Activated T-cell treated with anti-CD3 and anti-CD28 coated beads, Interleukin-2, amount 50 U/mL, for 48 hours (primary cell): Measurements from ENCODE around the gene TTLL5.

Experiments used
- DNase-seq, 2 experiments: peaks; one replicate each; pipeline ENCODE4 v3.0.0-alpha.2; 2020

TTLL5 gene

GRCh38 chr14:75660630-75661498 is at the start of gene TTLL5, which contains the start of gene ERG28:
TSS of gene TTLL5 (plus strand) at chr14:75661246. CDS start at chr14:75663150, 1,904 bp downstream.
TSS of gene ERG28 (minus strand) at chr14:75660876. CDS start at chr14:75657502, 3,374 bp downstream.
- DNase-seq: peak; percentile 96 to 97

- DNase-seq: no peak
Observed at GRCh38 chr14:75612157-75612556, 48.9 kb upstream of the TTLL5 start.

- no peak for DNase-seq
Observed at GRCh38 chr14:75614179-75614578, 46.9 kb upstream of the TTLL5 start.

GRCh38 chr14:75615200-75615599 is 45.8 kb upstream of the TTLL5 start:
- no peak for DNase-seq

GRCh38 chr14:75619548-75619947 is 41.5 kb upstream of the TTLL5 start:
- DNase-seq: no peak

GRCh38 chr14:75625034-75625433 is 36.0 kb upstream of the TTLL5 start:
- no peak for DNase-seq

- DNase-seq: no peak
Observed at GRCh38 chr14:75626396-75626795, 34.6 kb upstream of the TTLL5 start.

GRCh38 chr14:75626863-75627262 is 34.2 kb upstream of the TTLL5 start:
- no peak for DNase-seq

- DNase-seq: no peak
Observed at GRCh38 chr14:75627406-75627805, 33.6 kb upstream of the TTLL5 start.

GRCh38 chr14:75628816-75629215 is 32.2 kb upstream of the TTLL5 start:
- DNase-seq: no peak

GRCh38 chr14:75630695-75631452 is 30.2 kb upstream of the TTLL5 start:
- no peak for DNase-seq

- DNase-seq: no peak
Observed at GRCh38 chr14:75631453-75631831, 29.6 kb upstream of the TTLL5 start.

GRCh38 chr14:75634848-75635247 is 26.2 kb upstream of the TTLL5 start:
- no peak for DNase-seq

GRCh38 chr14:75636100-75636692 is 24.9 kb upstream of the TTLL5 start:
- DNase-seq: no peak

- DNase-seq: no peak
Observed at GRCh38 chr14:75640876-75641275, 20.2 kb upstream of the TTLL5 start.

- no peak for DNase-seq
Observed at GRCh38 chr14:75643985-75644384, 17.1 kb upstream of the TTLL5 start.

GRCh38 chr14:75645056-75645455 is 16.0 kb upstream of the TTLL5 start:
- DNase-seq: no peak

GRCh38 chr14:75646762-75647161 is 14.3 kb upstream of the TTLL5 start:
- no peak for DNase-seq

GRCh38 chr14:75647640-75648039 is 13.4 kb upstream of the TTLL5 start:
- no peak for DNase-seq

GRCh38 chr14:75648066-75648838 is 12.8 kb upstream of the TTLL5 start:
- no peak for DNase-seq

- no peak for DNase-seq
Observed at GRCh38 chr14:75649337-75649736, 11.7 kb upstream of the TTLL5 start.

- DNase-seq: no peak
Observed at GRCh38 chr14:75649773-75650172, 11.3 kb upstream of the TTLL5 start.
